HUES64 (cell line): ENCODE data around the gene KLHDC8B.
"Not testable (repeated sequence)": the region's sequence is repeated elsewhere in the genome, so short reads cannot be mapped to it uniquely, and the experiment has no call there.

Experiments used
- H3K27ac ChIP-seq: 2 replicates; pipeline ENCODE4 v1.7.0; 2013; ENCODE audit warnings: low read depth, low read length, inconsistent platforms
- H3K27me3 ChIP-seq: 2 replicates; pipeline ENCODE4 v1.6.1; 2013; ENCODE audit warnings: mild to moderate bottlenecking, low read length; ENCODE audit not compliant: insufficient read depth
- H3K36me3 ChIP-seq: 2 replicates; pipeline ENCODE4 v1.6.1; 2013; ENCODE audit warnings: mild to moderate bottlenecking, low read length; ENCODE audit not compliant: insufficient read depth
- H3K4me1 ChIP-seq: 2 replicates; pipeline ENCODE4 v1.6.1; 2013; ENCODE audit warnings: mild to moderate bottlenecking, low read length, moderate library complexity; ENCODE audit not compliant: insufficient read depth
- H3K4me3 ChIP-seq: 2 replicates; pipeline ENCODE4 v1.5.1; 2013; ENCODE audit warnings: mild to moderate bottlenecking, low read length, moderate library complexity
- H3K9ac ChIP-seq: 2 replicates; pipeline ENCODE4 v1.6.1; 2013; ENCODE audit warnings: mild to moderate bottlenecking, low read depth, low read length
- H3K9me3 ChIP-seq: 2 replicates; pipeline ENCODE4 v1.6.1; 2013; ENCODE audit warnings: low read depth, low read length; ENCODE audit not compliant: insufficient read depth
- WGBS: fragments of 150-250, 120-280 bp; methylation state at CpG from one replicate; pipeline ENCODE4 v1.1.7; 2013; ENCODE audit warnings: missing lambda C conversion rate; 5-methylcytosine and 5-hydroxymethylcytosine counted together

Gene KLHDC8B

GRCh38 chr3:49219132-49219531, 47.7 kb downstream of the KLHDC8B start:
- Histone ChIP-seq H3K27me3 (no peaks in the 10 kb centered on the region), H3K4me3 (no peak overlapping the region), H3K36me3 (no peaks in the 10 kb centered on the region), H3K9me3 (peaks cover 18% of the 10 kb centered on the region), H3K9ac (no peak overlapping the region), H3K4me1 (no peaks in the 10 kb centered on the region), H3K27ac (no peak overlapping the region)
- WGBS: 90% methylated on average over 4 of the region's 6 CpGs

GRCh38 chr3:49220985-49221563, 49.7 kb downstream of the KLHDC8B start:
- H3K27me3 ChIP-seq, H3K9me3 ChIP-seq, H3K27ac ChIP-seq, H3K9ac ChIP-seq, H3K4me3 ChIP-seq, H3K4me1 ChIP-seq, H3K36me3 ChIP-seq: not testable (repeated sequence)
- WGBS: 91% methylated on average over 6 of the region's 6 CpGs

DNA sequence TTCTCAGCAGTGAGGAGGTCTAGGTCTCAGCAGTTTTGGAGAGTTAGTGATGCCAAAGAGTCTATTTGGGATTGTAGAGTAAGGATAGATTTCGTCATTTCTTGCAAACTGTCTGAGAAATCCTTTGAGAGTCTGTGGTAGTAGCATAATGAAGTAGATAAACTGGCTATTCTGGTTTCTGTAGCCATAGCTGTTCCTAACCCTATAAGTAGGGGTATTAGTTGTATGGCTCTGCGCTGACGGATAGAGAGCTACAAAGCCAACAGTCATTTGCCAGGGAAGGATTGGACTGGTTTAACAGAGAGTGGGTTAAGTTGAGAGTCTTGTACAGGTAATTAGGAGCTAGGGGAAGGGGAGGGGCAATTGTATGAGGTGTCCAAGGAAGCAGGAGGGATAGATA, 50.6 kb downstream of the KLHDC8B start:
- no peak overlapping the region for H3K9ac ChIP-seq
- WGBS: 90% methylated on average over 3 of the region's 3 CpGs
- 0 out of 2 replicates have a peak, but pooled peaks cover 6% of the 10 kb centered on the region for H3K9me3 ChIP-seq
- H3K27me3 ChIP-seq: no peaks in the 10 kb centered on the region
- no peaks in the 10 kb centered on the region for H3K4me1 ChIP-seq
- H3K4me3 ChIP-seq: no peak overlapping the region
- H3K27ac ChIP-seq: no peak overlapping the region
- no peaks in the 10 kb centered on the region for H3K36me3 ChIP-seq
